Endometrial microvascular endothelial cells (primary cell): ENCODE data around the gene EIF2AK3. TPM values are rescaled to one million over a fixed set of nuclear protein-coding genes. Genes with fewer than 3 reads are reported as not detected.
"Not testable (repeated sequence)": the region's sequence is repeated elsewhere in the genome, so short reads cannot be mapped to it uniquely, and the experiment has no call there.

Source experiments
- in situ Hi-C: cut with HindIII; loops from 2 replicates; pipeline ENCODE4 v1.10.0; 2017; ENCODE audit warnings: low sequenced_read_pairs, low pct_unique_long_range_greater_than_20kb; ENCODE audit errors: inconsistent ontology term
- total RNA-seq: library from RNA; depleted of rRNA; stranded (reverse); fragments of >200 nt; gene quantifications from one replicate; pipeline ENCODE4 v1.2.3, GENCODE V29; 2015; ENCODE audit errors: inconsistent ontology term

The EIF2AK3 gene
- total RNA-seq, 1 donor from 2014 or later = 11.1 TPM

DNA sequence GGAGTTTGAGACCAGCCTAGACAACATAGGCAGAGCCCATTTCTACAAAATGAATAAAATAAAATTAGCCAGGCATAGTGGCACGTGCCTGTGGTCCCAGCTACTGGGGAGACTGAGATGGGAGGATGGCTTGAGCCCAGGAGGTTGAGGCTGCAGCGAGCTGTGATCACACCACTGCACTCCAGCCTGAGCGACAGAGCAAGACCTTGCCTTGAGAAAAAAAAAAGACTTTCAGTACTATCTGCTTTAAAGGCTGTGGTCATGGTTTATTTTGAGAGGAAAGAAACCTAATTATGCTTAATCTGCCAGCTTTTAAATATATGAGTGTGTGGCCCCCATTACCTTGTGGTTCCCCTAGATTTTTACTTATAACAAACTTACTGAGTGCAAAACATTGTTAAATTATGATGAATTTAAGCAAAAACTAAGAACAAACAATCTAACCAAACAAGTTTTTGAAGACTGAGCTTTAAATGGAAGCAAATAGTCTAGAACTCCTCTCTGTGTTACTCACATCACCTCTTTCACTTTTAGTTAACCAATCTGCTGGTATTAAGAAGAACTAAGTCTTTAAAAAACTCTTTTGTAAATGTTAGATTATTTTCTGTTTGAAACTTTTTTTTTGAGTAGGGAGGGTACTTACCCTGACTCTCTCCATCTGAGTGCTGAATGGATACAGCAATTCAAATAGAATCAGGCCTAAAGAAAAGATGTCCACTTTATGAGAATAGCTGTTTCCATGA is 65.4 kb downstream of the EIF2AK3 start:
- in situ Hi-C loops = no loop called here

DNA sequence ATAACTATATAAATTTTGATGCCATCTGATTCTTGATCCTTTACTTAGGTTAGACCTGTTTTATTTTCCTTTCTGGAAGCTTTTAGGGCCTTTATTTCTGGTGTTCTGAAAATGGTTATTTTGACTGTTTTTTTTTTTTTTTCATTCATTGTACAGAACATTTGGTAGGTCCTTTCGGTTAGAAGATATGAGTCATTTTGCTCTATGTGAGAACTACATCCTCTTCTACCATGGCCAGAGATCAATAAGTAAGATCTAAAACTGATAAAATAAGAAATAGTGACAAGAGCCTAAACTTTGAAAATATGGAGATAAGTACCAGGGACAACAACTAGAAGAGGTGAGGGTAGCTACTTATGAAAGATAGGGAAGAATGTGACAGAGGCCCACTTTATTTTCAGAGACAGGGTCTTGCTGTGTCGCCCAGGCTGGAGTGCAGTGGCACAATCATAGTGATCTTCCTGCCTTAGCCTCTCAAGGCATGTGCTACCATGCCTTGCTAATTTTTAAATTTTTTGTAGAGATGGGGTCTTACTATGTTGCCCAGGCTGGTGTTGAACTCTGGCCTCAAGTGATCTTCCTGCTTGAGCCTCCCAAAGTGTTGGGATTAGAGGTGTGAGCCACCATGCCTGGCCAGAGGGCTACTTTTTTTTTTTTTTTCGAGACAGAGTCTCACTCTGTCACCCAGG is 66.5 kb downstream of the EIF2AK3 start:
- in situ Hi-C loops = no loop called here

DNA sequence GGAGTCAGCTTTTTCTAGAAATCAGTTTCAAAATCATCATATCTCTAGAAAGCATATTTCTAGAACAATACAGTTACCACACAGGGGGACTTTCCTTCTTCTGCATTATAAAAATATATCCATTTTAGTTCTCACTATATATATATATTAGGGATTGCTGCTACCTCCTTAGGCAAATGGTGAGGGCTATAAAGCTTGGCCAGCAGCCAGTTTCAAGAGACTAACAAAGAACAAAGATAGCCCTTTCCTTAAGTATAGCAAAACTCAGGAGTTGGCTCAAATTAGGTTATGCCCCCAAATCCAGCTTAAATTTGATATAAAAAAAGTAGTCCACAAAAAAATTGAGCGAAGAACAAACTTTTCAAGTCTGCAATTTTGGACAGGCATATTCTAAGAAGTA is 70.0 kb downstream of the EIF2AK3 start:
- in situ Hi-C loops = no loop called here

DNA sequence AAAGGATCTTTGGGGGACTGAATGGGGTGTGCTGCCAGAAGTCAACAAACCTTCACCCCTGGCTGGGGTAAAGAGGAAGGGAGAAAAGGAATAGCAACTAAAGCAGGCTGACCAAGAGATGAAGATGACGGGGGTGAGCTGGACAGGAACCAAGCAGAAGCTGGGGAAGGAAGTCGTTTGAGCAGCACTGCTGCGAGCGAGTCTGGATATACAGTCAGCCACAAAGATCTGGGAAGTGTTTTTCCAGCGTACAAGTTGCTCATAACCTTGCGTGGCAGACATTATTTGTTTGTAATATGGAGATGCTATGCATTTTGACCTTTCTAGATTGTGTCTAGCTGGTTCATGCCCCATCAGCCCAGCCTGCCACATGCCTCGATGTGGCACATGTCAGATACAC is 71.2 kb downstream of the EIF2AK3 start:
- in situ Hi-C loops = no loop called here

DNA sequence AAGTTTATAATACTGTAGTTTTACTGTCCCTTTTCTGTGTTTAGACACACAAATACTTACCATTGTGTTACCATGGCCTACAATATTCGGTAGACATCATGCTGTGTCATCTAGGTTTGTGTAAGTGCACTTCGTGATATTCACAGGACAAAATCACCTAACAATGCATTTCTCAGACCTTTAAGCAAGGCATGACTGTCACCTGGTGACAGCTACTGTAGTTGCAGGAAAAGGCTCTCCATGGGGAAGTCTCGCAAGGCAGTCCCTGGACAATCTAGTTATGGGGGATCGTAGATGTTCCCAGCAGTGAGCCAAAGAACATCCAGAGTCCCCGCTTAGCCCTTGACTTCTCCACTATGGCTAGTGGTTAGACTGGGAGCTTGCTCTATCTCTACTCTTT is 73.1 kb downstream of the EIF2AK3 start:
- in situ Hi-C loops = no loop called here

DNA sequence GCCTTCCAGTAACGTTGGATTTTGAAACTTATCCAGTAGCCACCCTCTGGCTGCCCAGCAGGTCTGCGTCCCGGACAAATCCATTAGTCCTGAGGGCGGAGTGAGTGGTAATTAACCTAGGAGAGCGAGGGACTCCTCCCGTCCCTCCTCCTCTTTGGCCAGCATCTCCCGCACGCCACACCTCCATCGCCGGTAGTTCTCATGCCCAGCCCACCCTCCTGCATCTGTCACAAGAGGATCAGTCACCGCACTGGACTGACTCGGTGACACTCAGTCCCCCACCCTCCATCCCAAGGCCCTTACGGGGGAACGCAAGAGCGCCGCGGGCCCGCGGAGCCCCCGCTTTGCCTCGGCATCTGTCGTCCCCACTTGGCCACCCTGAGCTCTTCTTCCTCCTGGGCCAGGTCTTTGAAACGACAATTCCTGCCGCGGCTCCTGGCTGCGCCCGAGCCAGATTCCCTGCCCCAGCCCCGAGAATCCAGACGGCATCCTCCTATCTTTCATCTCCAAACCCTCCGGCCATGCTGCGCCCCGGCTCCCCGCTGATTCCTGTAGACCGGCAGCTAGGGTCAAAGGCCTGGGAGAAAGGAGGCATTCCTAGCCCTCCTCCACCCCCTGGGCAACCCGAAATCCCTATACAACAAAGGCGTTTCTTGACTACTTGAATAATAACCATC is 77.5 kb downstream of the EIF2AK3 start:
- in situ Hi-C loops = no loop called here

DNA sequence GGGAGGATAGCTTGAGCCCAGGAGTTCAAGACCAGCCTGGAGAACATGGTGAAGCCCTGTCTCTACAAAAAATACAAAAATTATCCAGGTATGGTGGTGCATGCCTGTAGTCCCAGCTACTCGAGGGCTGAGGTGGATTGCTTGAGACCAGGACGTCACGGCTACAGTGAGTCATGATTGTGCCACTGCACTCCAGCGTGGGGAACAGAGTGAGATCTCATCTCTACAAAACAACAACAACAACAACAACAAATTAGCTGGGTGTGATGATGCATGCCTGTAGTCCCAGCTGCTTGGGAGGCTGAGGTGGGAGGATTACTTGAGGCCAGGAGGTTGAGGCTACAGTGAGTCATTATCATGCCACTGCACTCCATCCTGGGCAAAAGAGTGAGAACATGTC is 81.0 kb downstream of the EIF2AK3 start:
- in situ Hi-C loops = not testable (repeated sequence)

DNA sequence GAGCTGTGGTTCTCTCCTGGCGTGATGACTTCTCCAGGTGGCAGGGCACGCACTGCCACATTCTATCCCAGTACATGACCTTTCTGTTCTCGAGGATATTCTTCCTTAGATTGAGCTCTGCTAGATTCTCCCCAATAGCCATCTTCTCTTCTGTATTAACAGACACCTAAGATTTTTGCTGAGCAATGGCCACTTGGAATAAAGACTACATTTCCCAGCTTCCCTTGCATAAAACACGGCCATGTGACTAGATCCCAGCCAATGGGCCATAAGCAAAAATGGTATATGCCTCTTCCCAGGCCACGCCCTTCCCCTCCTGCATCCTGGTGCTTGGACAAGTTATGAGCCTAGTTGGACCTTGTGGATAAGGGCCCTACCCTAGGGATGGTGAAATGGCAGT is 82.1 kb downstream of the EIF2AK3 start:
- in situ Hi-C loops = no loop called here

DNA sequence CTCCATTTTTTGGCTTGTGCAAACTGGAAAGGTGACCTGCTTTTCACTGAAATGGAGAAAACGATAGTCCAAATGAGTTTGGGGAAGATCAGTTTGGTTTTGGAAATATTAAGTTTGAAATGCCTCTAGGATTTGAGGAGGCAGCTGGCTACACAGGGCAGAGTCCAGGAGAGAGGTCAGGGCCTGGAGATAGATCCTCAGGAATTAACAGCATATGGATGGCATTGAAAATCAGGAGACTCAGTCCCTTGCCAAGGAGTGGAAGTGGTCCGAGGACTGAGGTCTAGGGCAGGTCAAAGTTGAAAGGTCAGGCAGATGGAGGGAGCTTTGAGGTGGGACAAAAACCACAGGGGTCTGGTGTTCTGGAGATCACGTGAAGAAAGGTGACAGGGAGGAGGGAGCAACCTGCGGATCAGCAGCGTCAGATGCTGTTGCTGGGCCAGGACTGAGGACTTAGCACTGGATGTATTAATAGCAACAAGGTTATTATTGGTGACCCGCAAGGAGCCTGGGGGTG is 83.7 kb downstream of the EIF2AK3 start:
- in situ Hi-C loops = no loop called here

DNA sequence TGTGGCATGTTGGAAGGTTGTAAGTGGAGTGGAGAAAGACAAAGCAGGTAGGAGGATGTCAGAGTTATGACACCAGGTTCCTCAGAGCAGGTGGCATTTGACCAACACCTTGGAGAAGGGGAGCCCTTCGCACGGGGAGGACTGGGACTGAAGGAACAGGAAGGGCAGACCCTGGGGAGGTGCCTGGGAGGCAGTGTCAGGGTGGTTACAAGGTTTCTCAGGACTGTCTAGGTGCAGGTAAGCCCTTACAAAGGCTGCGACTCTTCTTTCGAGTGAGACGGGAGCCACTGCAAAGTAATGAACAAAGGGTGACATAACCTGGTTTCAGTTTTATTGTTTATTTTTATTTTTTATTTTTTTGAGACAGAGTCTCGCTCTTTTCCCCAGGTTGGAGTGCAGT is 84.6 kb downstream of the EIF2AK3 start:
- in situ Hi-C loops = no loop called here

DNA sequence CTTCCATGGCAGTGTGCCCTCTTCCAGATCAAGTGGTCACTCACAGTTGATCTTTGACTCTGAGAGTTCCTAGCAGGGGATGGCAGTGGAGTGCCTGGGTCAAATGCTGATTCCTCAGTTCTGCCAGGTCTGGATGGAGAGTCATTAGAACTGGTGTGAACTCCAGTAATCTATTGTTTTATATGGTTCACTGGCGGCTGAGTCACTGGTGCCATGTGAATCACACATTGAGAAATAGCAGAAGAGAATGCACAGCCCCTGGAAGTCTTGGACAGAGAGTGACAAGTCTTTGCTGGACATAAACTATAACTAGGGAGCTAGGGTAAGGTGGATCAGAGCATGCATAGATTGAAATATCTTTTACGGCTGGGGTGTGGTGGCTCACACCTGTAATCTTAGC is 86.9 kb downstream of the EIF2AK3 start:
- in situ Hi-C loops = no loop called here

DNA sequence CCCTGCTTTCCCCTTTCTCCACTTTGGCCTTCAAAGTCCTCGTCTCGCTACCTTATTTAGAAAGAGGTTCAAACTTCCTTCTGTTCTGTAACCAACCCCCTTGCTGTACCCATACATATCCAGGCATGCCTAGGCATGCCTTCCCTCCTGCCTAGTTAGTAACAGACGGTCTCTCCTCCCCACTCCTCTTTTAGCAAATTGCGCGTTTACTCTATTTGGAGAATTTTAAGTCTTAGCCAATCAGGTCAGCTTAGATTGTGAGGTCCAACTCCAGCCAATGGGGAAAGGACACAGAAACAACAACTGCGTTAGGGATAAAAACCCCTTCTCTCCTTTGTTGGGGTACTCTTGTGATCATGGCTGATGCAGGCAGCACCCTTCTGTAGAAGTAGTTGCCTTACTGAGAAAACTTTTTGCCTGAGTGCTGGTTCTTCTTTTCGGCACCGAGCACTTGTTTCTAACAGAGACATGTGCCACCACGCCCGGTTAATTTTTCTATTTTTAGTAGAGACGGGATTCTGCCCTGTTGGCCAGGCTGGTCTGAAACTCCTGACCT is 88.8 kb downstream of the EIF2AK3 start:
- in situ Hi-C loops = no loop called here

DNA sequence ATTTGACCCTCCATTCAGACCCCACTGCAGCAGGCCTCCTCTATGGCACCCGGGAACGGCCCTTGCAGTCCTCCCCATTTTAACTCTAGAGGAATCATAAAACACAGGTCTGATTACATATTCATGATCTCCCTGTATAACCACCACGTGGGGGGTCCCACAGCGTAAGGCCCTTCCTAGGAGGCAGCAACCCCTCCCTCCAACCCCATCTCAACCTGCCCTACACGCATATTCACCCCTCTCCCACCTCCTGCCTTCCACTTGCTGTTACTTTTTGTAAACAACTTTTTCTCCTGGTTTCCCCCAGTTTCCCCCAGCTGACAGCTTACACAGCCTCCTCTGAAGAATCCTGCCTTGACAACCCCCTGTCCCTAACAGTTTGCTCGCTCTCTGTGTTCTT is 89.6 kb downstream of the EIF2AK3 start:
- in situ Hi-C loops = no loop called here

DNA sequence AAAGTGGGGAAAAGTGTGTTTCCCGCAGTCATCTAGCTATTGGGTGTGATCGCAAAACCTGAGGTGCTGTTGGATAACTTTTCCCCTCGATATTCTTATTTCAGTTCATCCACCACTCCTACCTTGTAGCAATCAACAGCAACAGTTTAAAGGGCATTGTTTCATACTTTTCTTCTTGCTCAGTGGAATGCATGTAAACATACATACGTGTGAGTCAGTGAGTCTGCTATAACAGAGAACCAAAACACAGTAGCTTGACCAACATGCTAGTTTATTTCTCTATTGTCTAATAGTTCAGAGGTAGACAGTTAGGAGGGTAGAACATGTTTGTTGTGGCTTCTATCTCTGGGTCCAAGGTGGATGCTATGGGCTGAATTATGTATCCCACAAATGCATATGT is 97.2 kb downstream of the EIF2AK3 start:
- in situ Hi-C loops = no loop called here

DNA sequence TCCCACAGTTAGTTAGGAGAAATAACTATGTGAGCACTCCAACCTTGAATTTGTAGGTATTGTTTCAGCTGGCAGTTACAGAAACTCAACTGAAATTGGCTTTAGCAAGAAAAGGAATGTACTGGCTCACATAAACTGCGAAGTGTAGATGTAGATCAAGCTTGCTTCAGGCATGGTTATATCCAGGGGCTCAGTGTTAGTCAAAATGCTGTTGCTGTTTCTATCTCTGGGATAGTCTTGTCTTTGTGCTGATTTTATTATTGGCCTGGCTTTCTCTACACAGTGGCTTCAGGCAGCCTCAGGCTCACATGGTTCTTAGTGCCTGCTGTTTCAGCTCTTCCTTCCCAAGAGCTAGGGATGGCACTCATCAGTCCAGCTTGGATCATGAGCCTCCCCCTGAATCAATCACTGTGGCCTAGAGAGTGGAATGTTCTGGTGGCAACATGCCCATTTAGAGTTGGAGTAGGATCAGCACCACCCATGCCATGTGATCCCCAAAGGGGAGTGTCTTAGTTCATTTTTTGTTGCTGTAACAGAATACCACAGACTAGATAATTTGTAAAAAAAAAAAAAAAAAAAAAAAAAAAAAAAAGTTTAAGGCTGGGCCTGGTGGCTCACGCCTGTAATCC is 105.7 kb downstream of the EIF2AK3 start:
- in situ Hi-C loops = no loop called here

DNA sequence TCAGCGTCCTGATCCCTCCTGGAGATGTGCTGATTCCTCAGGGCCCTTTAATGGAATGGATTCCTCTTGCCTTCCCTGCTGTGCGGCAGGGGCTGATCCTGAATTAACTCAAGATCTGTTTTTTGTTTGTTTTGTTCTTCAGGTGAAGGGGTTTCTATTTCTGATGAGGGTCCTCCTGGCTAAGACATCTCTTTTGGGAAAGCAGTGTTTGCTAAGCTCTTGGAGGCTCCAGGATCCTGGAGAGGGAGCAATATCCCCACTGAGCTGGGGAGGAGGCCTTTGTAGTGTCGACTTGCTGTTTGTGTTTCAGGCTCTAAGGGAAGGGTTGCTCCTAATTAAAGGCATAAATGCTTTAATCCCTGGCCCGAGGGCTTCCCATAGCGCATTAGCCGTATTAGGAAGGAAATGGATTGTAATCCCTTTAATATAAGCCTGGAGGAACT is 109.5 kb downstream of the EIF2AK3 start:
- in situ Hi-C loops = no loop called here
